Embryonic facial prominence (tissue), 1 donor: ENCODE data around the gene CLEC12A.
"Not testable (repeated sequence)": the region's sequence is repeated elsewhere in the genome, so short reads cannot be mapped to it uniquely, and the experiment has no call there.

Source experiments
- DNase-seq: peaks from one replicate; pipeline ENCODE4 v3.0.0-alpha.2; 2016; ENCODE audit errors: extremely low spot score

Gene CLEC12A

DNA sequence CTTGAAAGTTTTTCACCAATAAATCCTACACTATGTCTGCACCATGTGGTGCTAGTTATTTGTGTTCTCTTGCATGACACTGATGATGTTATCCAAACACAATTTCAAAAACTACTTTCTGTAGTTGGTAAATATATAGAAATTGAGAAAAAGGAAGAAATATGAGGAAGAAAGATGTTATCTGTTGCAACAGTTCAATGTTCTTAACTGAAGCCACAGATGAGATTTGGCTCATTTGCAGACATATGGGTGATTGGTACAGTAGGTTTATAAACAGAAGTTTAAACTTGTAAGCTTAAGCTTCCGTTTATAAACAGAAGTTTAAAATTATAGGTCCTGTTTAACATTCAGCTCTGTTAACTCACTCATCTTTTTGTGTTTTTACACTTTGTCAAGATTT, at the start of gene CLEC12A:
TSS of gene CLEC12A (plus strand) at position 229 of the 400 bp plus-strand sequence. CDS start 188 bp downstream, outside the sequence.
- DNase-seq: no peak

- no peak for DNase-seq
These were observed 48.8 kb upstream of the CLEC12A start for GRCh38 chr12:9922429-9922828.

GRCh38 chr12:9925705-9926393, 45.4 kb upstream of the CLEC12A start:
- DNase-seq: no peak

DNA sequence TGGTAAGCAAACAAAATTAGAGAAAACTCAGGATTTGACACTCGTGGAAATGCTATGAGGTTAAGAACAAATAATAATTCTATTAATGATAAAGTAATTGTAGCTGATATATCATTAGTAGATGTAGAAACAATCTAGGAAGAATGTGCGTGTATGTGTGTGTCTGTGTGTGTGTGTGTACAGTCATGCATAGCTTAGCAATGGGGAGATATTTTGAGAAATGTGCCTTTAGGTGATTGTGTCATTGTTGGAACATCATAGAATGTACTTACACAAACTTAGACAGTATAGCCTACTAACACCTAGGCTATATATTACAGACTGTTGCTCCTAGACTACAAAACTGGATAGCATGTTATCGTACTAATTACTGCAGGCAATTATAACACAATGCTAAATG, 44.3 kb upstream of the CLEC12A start:
- no peak for DNase-seq

GRCh38 chr12:9928607-9929006, 42.6 kb upstream of the CLEC12A start:
- DNase-seq: no peak

DNA sequence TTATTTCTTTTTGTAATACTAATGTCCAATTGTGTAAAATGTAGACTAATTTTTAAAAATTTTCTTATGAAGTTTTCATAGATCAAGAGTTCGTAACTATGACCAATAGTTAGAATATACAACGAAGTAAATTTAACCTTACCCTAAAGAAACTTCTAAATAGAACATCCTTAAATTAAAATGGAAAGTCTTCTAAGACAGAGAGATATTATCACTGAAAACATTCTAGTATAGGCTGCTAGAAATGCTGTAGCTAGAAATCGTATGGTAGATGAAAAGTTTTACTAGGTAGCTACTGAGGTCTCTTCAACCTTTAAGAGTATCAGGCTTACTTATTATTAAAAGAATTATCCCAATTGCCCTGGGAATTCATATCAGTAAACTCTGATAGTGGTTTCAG, 40.0 kb upstream of the CLEC12A start:
- no peak for DNase-seq

GRCh38 chr12:9932270-9932669, 38.9 kb upstream of the CLEC12A start, which contains the start of gene CLEC2A:
Gene CLEC2A (minus strand): TSS chr12:9932370. CDS start chr12:9932329, 41 bp downstream.
- DNase-seq: no peak

- DNase-seq: peak; percentile 25
These were observed 37.3 kb upstream of the CLEC12A start for GRCh38 chr12:9933958-9934357.

DNA sequence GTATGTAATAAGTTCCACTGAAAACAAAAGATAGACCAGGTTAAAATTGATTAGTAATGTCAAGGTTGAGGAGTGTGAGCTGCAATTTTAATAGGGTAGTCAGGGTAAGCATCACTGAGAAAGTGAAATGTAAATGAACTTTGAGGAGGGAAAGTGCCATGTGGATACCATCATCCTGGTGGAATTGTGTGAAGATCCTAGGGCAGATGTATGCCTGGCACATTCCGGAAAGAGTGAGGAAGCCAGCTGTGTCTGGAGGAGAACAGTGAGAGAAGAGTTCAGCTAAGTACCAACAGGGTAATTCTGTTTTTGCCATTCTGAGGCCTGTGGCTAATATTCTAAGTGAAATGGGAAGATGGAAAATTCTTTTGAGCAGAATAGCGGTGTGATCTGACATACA, 36.2 kb upstream of the CLEC12A start:
- no peak for DNase-seq

- DNase-seq: no peak
These were observed 34.6 kb upstream of the CLEC12A start for GRCh38 chr12:9936591-9936990.

- DNase-seq: no peak
These were observed 30.8 kb upstream of the CLEC12A start for GRCh38 chr12:9940375-9940774.

DNA sequence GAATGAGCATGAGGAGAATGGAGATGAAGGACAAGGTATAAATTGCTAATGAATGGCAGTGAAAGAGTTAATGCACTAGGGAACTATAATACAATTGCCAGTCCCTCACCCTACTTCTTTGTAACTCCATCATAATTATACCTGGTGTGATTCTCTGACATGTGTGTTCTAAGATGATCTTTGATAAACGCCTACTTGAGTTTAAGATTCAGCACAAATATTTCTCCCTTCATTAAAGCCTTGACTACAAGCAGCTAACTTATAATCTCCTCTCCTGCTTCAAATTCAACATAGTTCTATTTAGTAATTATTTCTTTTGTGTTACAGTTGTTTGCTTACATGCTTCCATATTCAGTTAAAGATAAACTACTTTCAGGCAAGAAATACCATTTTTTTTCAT, 29.4 kb upstream of the CLEC12A start:
- no peak for DNase-seq

DNA sequence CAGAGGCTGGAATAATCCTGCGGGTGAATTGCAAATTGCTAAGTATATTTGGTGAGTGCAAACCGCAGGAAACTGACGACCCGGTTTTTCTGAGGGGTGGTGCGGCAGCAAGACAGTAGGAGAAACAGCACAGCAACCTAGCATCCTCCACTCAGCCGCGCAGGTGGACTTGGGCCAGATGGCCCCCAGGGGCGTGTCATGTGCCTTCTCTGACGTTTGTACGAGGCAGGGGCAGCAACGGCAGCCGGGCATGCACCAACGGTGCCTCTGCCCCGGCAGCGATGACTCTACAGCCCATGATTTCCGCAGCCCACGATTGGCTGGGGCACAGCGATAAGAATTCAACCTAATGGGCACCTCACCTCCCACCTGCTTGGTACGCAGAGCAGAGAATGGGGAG, 28.0 kb upstream of the CLEC12A start:
- DNase-seq: no peak

DNA sequence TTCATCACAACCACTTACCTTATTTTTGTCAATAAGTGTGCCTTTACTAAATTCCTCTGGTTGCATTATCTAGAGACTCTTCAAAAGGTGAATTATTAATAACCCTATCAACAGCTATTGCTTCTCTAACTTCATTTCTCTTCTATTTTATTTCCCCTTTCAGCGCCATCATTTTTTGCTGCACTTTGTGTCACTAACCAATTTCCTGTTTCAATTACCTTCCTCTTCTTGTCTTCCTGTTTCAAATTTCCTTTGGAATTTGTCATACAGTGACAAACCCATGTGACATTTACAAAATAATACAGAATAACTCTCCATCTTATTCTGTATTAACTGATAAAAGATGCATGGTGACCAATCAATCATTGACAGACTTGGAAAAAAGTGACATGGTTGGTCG, 26.8 kb upstream of the CLEC12A start:
- DNase-seq: no peak

GRCh38 chr12:9947674-9948073, 23.5 kb upstream of the CLEC12A start:
- no peak for DNase-seq

- no peak for DNase-seq
These were observed 22.5 kb upstream of the CLEC12A start for GRCh38 chr12:9948606-9949296.

DNA sequence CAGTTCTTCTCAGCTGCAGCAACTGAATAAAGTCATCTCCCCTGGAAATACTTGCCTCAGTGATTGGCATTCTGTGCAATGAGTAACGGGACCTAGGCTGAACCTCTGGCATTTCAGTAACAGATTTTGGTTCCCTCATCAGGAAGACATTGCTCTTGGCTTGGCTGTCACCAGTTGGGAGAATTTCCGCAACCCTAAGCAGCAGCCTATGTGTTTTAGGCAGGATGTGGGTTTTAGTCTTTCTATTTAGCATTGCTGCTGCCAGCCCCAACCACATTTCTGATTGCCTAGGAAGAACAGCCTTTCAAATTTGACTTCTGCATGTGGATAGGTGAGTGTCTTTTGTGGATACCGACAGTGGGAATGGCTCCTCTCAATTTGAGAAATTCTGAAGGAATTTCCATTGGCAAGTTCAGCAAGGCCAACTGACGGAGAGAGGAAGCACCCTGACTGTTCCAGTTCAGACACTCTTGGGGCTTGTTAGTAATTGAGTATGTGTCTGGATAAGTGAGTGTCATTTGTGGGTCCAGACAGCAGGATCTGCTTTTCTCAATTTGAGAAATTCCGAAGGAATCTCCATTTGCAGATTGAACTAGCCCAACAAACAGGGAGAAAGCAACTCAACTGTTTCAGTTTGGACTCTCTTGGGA, 20.1 kb upstream of the CLEC12A start:
- no peak for DNase-seq

DNA sequence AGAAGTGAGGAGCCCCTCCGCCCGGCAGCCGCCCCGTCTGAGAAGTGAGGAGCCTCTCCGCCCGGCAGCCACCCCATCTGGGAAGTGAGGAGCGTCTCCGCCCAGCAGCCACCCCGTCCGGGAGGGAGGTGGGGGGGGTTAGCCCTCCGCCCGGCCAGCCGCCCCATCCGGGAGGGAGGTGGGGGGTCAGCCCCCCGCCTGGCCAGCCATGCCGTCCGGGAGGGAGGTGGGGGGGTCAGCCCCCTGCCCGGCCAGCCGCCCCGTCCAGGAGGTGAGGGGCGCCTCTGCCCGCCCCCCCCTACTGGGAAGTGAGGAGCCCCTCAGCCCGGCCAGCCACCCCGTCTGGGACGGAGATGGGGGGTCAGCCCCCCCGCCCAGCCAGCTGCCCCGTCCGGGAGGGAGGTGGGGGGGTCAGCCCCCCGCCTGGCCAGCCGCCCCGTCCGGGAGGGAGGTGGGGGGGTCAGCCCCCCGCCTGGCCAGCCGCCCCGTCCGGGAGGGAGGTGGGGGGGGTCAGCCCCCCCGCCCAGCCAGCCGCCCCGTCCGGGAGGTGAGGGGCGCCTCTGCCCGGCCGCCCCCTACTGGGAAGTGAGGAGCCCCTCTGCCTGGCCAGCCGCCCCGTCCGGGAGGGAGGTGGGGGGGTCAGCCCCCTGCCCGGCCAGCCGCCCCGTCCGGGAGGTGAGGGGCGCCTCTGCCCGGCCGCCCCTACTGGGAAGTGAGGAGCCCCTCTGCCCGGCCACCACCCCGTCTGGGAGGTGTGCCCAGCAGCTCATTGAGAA, 18.1 kb upstream of the CLEC12A start:
- DNase-seq: not testable (repeated sequence)

DNA sequence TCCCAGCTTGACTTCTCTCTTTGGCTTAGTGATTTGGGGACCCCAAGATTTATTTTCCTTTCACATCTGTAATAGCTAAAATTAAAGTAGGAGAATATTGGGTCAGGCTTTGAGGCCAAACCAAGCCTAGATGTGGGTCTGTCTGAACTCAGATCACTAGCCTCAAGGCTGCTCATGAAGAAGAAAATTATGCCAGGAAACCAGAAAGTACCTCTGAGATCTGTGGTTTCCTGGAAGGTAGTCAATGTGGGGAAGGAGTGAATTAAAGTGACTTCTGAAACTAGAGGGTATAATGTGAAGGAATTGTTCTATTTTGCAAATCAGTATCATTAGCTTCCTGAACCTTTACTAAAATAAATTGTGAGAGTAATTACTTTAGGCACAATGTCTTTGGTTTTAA, 13.4 kb upstream of the CLEC12A start:
- no peak for DNase-seq

- no peak for DNase-seq
These were observed 10.6 kb upstream of the CLEC12A start for GRCh38 chr12:9960590-9960989.

DNA sequence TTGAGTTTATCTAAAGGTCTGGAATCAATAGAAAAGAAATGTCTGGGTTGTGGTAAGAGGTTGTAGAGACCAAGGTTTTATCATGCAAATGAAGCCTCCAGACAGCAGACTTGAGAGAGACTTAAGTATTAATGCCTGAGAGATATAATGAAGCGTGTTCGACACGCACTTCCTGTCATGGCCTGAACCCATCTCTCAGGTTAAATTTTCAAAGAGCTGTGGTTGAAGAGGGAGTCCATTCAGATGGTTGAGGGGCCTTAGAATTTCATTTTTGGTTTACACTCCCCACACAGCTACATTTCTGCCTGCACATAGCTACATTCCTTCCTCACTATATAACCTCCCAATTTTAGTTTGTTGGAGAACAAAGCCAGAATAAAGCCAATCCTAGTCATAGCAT, 10.1 kb upstream of the CLEC12A start:
- DNase-seq: no peak

DNA sequence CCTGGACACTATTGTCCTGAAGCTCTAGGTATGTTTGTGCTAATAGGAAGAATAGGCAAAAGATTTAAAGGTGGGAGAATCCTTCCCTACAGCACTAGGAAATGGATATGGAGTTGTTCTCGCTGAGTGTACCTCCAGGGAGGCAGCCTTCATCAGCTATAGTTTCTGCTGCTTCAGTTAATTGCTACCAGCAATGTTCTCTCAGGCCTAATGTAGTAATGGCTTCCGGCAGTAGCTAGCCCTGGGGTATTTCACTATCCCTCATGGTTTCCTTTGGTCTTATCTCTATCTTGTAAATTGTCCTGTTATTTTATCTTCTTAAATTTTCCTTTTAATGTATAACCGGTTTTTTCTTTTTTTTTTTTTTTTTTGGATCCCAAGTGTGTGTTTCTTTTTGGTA, 9.3 kb upstream of the CLEC12A start:
- no peak for DNase-seq
